GM03348 (cell line): Measurements from ENCODE around the gene TEPSIN.
A peak's percentile ranks its signal among the peaks of the same experiment; 100 is the strongest.

ENCODE experiments used
- DNase-seq: peaks from one replicate; pipeline ENCODE4 v3.0.0; 2012; ENCODE audit warnings: low spot score

TEPSIN gene

GRCh38 chr17:81250286-81251093, 11.6 kb upstream of the TEPSIN start:
- no peak for DNase-seq

- no peak for DNase-seq
These were observed 10.6 kb upstream of the TEPSIN start for GRCh38 chr17:81249223-81250040.

- no peak for DNase-seq
These were observed 9.8 kb upstream of the TEPSIN start for GRCh38 chr17:81248649-81249048.

GRCh38 chr17:81247339-81247990, 8.6 kb upstream of the TEPSIN start:
- no peak for DNase-seq

GRCh38 chr17:81246679-81247338, 8.0 kb upstream of the TEPSIN start:
- DNase-seq: no peak

- no peak for DNase-seq
These were observed 7.5 kb upstream of the TEPSIN start for GRCh38 chr17:81246343-81246670.

- DNase-seq: no peak
These were observed 6.9 kb upstream of the TEPSIN start for GRCh38 chr17:81245665-81246342.

- DNase-seq: no peak
These were observed 6.3 kb upstream of the TEPSIN start for GRCh38 chr17:81245024-81245664.

- no peak for DNase-seq
These were observed 5.6 kb upstream of the TEPSIN start for GRCh38 chr17:81244358-81245023.

GRCh38 chr17:81243333-81243664, 4.4 kb upstream of the TEPSIN start:
- DNase-seq: no peak

GRCh38 chr17:81242421-81243332, 3.8 kb upstream of the TEPSIN start:
- DNase-seq: no peak

- DNase-seq: peak; percentile 83
These were observed 3.0 kb upstream of the TEPSIN start for GRCh38 chr17:81241648-81242420.

- DNase-seq: no peak
These were observed 2.3 kb upstream of the TEPSIN start for GRCh38 chr17:81241203-81241602.

- no peak for DNase-seq
These were observed 1.9 kb upstream of the TEPSIN start for GRCh38 chr17:81240761-81241160.

- DNase-seq: peak; percentile 60
These were observed 1.1 kb upstream of the TEPSIN start for GRCh38 chr17:81239714-81240555.

- DNase-seq: no peak
These were observed 403 bp downstream of the TEPSIN start for GRCh38 chr17:81238490-81238814.

GRCh38 chr17:81237591-81238489, 1.0 kb downstream of the TEPSIN start:
- DNase-seq: no peak
